ENCODE measurements around the gene CRYBG3. TPM values are rescaled to one million over a fixed set of nuclear protein-coding genes. Genes with fewer than 3 reads are reported as not detected.

CRYBG3 gene
- total and polyA plus RNA-seq, 9 donors: 5.8 to 16.1 (median 13.0) TPM

GRCh38 chr3:97959872-97960271, 138.1 kb downstream of the CRYBG3 start:
- no peak overlapping the region for H3K4me3 ChIP-seq
- H3K27me3 ChIP-seq: no peaks in the 10 kb centered on the region
- intact Hi-C loops (cut with DNase I): no loop called here
- H3K27ac ChIP-seq: no peak overlapping the region
- no peaks in the 10 kb centered on the region for H3K4me1 ChIP-seq (ENCODE audit: insufficient read depth)
- no peaks in the 10 kb centered on the region for H3K9me3 ChIP-seq
- WGBS, 3 donors: 93 to 96% (median 94%) methylated on average over 5 of the region's 5 CpGs
- H3K36me3 ChIP-seq: no peaks in the 10 kb centered on the region
- no peak for DNase-seq
- no peak for TF ChIP-seq EP300 (IDR thresholded peaks at IDR 0.05)
- no peak for TF ChIP-seq CTCF (IDR thresholded peaks at IDR 0.05)
- TF ChIP-seq POLR2A (IDR thresholded peaks at IDR 0.05): no peak

GRCh38 chr3:97960551-97960950, 138.7 kb downstream of the CRYBG3 start:
- no peaks in the 10 kb centered on the region for H3K4me1 ChIP-seq (ENCODE audit: insufficient read depth)
- 88 to 91% (median 89%) methylated on average over 5 of the region's 5 CpGs for WGBS, 3 donors
- DNase-seq: no peak
- intact Hi-C loops (cut with DNase I): no loop called here
- TF ChIP-seq CTCF (IDR thresholded peaks at IDR 0.05) (no peak), POLR2A (IDR thresholded peaks at IDR 0.05) (no peak), EP300 (IDR thresholded peaks at IDR 0.05) (no peak)
- H3K27me3 ChIP-seq: no peaks in the 10 kb centered on the region
- no peaks in the 10 kb centered on the region for H3K9me3 ChIP-seq
- no peak overlapping the region for H3K27ac ChIP-seq
- no peaks in the 10 kb centered on the region for H3K36me3 ChIP-seq
- H3K4me3 ChIP-seq: no peak overlapping the region

- no peaks in the 10 kb centered on the region for H3K9me3 ChIP-seq
- TF ChIP-seq CTCF (IDR thresholded peaks at IDR 0.05): no peak
- TF ChIP-seq POLR2A (IDR thresholded peaks at IDR 0.05): no peak
- no peak for TF ChIP-seq EP300 (IDR thresholded peaks at IDR 0.05)
- no peak overlapping the region for H3K27ac ChIP-seq
- intact Hi-C loops (cut with DNase I): no loop called here
- H3K4me1 ChIP-seq (ENCODE audit: insufficient read depth): no peaks in the 10 kb centered on the region
- no peak overlapping the region for H3K4me3 ChIP-seq
- H3K36me3 ChIP-seq: no peaks in the 10 kb centered on the region
- DNase-seq: no peak
- 86 to 90% (median 89%) methylated on average over 8 of the region's 8 CpGs for WGBS, 3 donors
- H3K27me3 ChIP-seq: no peaks in the 10 kb centered on the region
These were observed 139.4 kb downstream of the CRYBG3 start for GRCh38 chr3:97960993-97961766.

- intact Hi-C loops (cut with DNase I): no loop called here
- DNase-seq: no peak
- Histone ChIP-seq H3K9me3 (no peaks in the 10 kb centered on the region), H3K27me3 (no peaks in the 10 kb centered on the region), H3K4me3 (no peak overlapping the region), H3K36me3 (no peaks in the 10 kb centered on the region), H3K4me1 (ENCODE audit: insufficient read depth) (no peaks in the 10 kb centered on the region), H3K27ac (no peak overlapping the region)
- no peak for TF ChIP-seq POLR2A (IDR thresholded peaks at IDR 0.05)
- no peak for TF ChIP-seq CTCF (IDR thresholded peaks at IDR 0.05)
- no peak for TF ChIP-seq EP300 (IDR thresholded peaks at IDR 0.05)
- WGBS, 3 donors: 85 to 89% (median 89%) methylated on average over 8 of the region's 8 CpGs
These were observed 146.2 kb downstream of the CRYBG3 start for GRCh38 chr3:97967966-97968365.

All from ovary (tissue), 9 donors.